NCI-H2107 treated with DMSO at 0.1 percent for 48 hours (cell line): ENCODE data around the gene MARVELD1.
"Not testable (repeated sequence)": the region's sequence is repeated elsewhere in the genome, so short reads cannot be mapped to it uniquely, and the experiment has no call there.

Experiments
- DNase-seq: peaks from one replicate; lab custom pipeline; 2025; ENCODE audit not compliant: unreplicated experiment; lab: John Stamatoyannopoulos, UW

Gene MARVELD1

GRCh38 chr10:97689559-97690020 is 23.9 kb upstream of the MARVELD1 start:
- no peak for DNase-seq

DNA sequence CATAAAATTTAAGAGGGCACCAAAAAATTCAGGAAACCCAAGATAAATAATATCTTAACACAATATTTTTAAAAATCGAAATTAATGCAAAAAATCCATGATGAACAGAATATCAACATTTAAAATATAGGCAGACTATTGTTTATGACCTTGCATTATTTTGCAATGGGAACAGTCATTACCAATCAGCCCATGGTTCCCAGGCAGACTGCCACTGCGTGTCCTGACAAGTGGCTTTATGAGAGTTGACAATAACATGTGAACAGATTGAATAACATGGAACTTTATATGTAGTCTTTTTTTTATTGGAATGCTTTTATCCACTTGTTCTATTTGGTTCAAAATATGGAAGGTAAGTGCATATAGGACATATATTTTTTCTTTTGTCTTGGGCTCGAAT is 23.4 kb upstream of the MARVELD1 start:
- no peak for DNase-seq

- DNase-seq: not testable (repeated sequence)
These were observed 15.4 kb upstream of the MARVELD1 start for GRCh38 chr10:97698072-97698655.

DNA sequence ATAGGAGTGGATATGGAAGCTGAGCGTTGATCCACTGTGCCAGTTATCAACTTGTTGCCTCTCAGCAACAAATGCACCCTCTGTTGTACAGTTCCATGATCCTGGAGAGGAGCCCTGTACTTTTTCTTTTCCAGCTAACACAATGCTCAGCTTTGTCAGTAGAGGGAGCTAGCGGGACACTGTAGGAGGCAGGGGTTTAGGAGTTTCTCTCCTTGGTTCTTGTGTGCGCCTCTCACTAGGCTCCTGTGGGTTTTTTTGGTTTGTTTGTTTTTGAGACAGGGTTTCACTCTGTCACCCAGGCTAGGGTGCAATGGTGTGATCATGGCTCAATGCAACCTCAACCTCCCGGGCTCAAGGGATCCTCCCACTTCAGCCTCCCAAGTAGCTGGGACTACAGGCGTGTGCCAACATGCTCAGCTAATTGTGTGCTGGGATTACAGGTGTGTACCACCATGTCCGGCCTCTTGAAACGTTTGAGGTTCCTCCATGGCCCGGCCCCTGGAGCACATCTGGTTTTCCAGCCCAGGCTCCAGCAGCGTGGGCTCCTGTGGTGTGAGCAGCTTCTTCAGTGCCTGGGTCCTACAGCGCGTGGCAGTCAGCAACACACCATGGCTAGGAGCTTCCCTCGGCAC is 12.0 kb upstream of the MARVELD1 start:
- peak; percentile 63 for DNase-seq

DNA sequence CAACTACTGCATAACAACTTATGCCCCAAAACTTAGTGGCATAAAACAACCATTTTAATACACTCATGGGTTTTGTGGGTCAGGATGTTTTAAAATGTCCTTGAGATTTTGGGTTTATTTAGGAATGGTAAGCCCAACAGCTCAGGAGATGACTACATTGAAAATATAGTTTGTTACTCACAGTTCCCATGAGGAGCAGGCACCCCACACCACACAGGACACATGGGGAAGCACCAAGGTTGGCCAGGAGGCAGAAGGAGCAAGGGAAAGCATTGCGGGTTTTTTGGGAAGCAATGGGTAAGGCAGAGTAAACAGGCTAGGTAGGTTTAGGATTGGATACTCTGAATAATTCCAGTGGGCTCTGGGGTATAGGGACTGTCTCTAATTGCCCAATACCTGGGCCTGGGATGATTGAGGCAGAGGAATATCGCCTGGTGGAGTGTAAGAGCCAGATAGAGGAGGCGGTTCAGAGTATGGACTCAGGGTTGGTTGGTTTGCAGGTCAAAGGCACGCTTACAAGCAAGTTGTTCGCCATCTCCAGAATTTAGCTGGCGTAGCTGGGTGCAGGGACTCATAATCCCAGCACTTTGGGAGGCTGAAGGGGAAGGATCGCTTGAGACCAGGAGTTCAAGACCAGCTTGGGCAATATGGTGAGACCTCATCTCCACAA is 10.0 kb upstream of the MARVELD1 start:
- DNase-seq: no peak

DNA sequence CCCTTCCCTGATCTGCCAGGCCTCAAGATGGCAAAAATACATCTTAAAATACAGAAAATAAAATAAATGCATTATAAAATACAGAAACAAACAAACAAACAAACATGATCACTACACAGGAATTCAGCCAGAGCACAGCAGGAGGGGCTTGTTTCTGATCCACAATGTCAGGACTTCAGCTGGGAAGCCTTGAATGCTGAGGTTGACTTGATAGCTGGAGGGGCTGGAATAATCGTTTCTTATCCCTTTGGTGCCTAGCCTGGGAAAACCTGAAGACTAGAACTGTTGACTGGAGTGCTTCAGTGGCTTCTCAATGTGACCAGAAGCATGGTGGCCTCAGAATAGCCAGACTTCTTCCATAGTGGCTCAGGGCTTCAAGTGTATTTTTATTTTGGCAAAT is 9.2 kb upstream of the MARVELD1 start:
- DNase-seq: no peak

DNA sequence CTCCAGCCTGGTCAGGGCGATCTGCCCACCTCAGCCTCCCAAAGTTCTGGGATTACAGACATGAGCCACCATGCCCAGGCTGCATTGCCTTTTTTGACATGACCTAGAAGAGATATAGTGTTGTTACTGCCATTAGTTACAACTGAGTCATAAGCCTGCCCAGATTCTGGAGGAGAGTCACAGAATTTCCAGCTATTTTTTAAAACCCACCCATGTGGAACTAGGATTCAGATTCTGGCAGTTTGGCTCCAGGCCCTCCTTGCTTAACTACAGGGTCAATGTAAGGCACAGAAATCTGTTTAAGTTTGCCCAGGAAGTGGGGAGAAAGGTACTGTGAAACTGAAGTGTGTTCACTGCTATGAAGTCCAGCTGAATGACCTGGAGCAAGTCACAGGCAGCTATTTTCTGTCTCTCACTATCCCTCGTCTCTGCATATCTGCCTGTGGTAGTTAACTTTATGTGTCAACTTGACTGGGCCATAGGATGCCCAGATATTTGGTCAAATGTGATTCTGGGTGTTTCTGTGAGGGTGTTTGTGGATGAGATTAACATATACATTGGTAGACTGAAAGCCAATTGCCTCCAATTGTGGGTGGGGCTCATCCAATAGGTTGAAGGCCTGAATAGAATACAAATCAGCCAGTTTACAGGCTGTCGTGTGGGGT is 8.4 kb upstream of the MARVELD1 start:
- DNase-seq: no peak

- no peak for DNase-seq
These were observed 6.2 kb upstream of the MARVELD1 start for GRCh38 chr10:97707134-97707861.

- DNase-seq: no peak
These were observed 5.4 kb upstream of the MARVELD1 start for GRCh38 chr10:97708167-97708566.

GRCh38 chr10:97708976-97709946 is 4.3 kb upstream of the MARVELD1 start:
- no peak for DNase-seq

- DNase-seq: no peak
These were observed 1.6 kb upstream of the MARVELD1 start for GRCh38 chr10:97711640-97712572.

DNA sequence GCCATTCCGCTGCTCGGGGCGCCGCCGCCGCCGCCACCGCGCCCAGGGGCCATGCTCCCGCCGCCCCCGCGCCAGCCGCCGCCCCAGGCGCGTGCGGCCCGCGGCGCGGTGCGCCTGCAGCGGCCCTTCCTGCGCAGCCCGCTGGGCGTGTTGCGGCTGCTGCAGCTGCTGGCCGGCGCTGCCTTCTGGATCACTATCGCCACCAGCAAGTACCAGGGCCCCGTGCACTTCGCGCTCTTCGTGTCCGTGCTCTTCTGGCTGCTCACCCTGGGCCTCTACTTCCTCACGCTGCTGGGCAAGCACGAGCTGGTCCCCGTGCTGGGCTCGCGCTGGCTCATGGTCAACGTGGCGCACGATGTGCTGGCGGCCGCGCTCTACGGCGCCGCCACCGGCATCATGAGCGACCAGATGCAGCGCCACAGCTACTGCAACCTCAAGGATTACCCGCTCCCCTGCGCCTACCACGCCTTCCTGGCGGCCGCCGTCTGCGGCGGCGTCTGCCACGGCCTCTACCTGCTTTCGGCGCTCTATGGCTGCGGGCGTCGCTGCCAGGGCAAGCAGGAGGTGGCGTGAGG is 383 bp downstream of the MARVELD1 start:
- no peak for DNase-seq

DNA sequence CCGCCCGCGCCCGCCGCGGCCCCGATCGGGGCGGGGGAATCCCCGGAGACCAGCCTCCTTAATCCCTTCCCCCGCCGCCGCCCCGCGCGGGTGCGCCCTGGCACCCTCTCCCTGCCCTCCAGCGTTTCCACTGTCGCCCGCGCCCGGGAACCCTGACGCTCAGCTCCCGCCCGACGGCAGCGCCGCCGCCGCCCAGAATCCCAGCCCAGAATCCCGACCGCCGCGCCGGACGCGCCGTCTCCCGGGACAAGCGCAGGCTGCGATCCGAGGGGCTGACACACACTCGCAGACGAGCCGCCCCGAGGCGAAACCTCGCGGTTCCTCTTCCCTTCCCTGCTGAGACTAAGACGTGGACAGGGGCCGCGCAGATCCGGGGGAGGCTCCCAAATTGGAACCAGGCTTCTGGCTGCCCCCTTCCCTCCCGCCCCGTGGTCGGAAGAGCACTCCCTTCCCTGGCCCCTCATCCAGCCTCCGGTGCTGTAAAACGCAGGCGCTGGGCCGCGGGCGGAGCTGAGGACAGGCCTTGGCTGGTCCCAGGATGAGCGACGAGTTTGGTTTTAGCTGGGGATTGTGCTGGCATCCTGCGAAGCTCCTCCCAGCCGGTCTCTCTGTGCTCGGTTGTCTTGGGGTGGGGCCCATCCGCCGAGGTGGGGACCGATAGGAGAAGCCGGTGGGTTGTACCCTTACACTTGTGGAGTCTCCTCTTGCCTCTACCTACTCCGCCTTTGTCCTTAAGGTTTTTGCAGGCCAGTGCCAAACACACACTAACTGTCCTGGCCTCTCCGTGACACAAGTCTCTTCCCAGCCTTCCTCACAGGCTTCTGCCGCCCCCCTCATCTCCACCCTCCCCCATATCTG is 1.1 kb downstream of the MARVELD1 start:
- no peak for DNase-seq

- no peak for DNase-seq
These were observed 1.8 kb downstream of the MARVELD1 start for GRCh38 chr10:97715259-97715874.

GRCh38 chr10:97717627-97718026 is 4.1 kb downstream of the MARVELD1 start:
- DNase-seq: no peak

- no peak for DNase-seq
These were observed 4.6 kb downstream of the MARVELD1 start for GRCh38 chr10:97718178-97718577.

GRCh38 chr10:97718659-97719142 is 5.2 kb downstream of the MARVELD1 start:
- peak; percentile 31 for DNase-seq
